SK-N-SH (cell line): Measurements from ENCODE around the gene RNF130.

Experiments
- CHD2 ChIP-seq: fragments of 150-350 bp; IDR thresholded peaks from 2 replicates; pipeline ENCODE4 v1.6.1; 2018; ENCODE audit warnings: low read length; ENCODE audit not compliant: partially characterized antibody
- CTCF ChIP-seq: fragments of 200-600 bp; sonication (generic); IDR thresholded peaks from 2 replicates; pipeline ENCODE4 v1.6.1; 2017; ENCODE audit warnings: antibody characterized with exemption, mild to moderate bottlenecking, moderate library complexity
- GATA2 ChIP-seq: sonication (generic); formaldehyde crosslinking; IDR thresholded peaks from 2 replicates; pipeline ENCODE4 v1.5.0; 2020; ENCODE audit warnings: mild to moderate bottlenecking, missing genetic modification reagents
- JUND ChIP-seq: IDR thresholded peaks from 2 replicates; pipeline ENCODE4 v1.4.0; 2012
- PBX3 ChIP-seq: IDR thresholded peaks from 2 replicates; pipeline ENCODE4; 2012
- POLR2AphosphoS5 ChIP-seq: IDR thresholded peaks from 2 replicates; pipeline ENCODE4 v1.6.1; 2012; ENCODE audit warnings: low read depth, low read length
- RFX5 ChIP-seq: IDR thresholded peaks from 2 replicates; pipeline ENCODE4 v1.6.1; 2012; ENCODE audit warnings: mild to moderate bottlenecking, improper control_type of control experiment, low read length
- SMC3 ChIP-seq: IDR thresholded peaks from 2 replicates; pipeline ENCODE4 v1.6.1; 2012; ENCODE audit warnings: low read depth, low read length, improper control_type of control experiment
- TCF12 ChIP-seq: IDR thresholded peaks from 2 replicates; pipeline ENCODE4 v1.4.0; 2012
- YY1 ChIP-seq: IDR thresholded peaks from 2 replicates; pipeline ENCODE4 v1.4.0; 2012; ENCODE audit warnings: low read depth, mild to moderate bottlenecking
- TF ChIP-seq, protein P1 (sequence below): IDR thresholded peaks from 2 replicates; pipeline ENCODE4 v1.4.0; 2012; ENCODE audit warnings: low read depth

GRCh38 chr5:180012316-180012715 is 59.2 kb downstream of the RNF130 start:
- TF ChIP-seq CTCF, result no peak
- no peak for TF ChIP-seq GATA2 (CRISPR knock-in tag)
- TF ChIP-seq POLR2AphosphoS5, result no peak
- TF ChIP-seq TCF12, result no peak
- no peak for TF ChIP-seq YY1
- TF ChIP-seq CHD2, result no peak
- TF ChIP-seq SMC3, result no peak
- no peak for TF ChIP-seq JUND
- TF ChIP-seq, protein P1, sequence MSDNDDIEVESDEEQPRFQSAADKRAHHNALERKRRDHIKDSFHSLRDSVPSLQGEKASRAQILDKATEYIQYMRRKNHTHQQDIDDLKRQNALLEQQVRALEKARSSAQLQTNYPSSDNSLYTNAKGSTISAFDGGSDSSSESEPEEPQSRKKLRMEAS, result no peak
- TF ChIP-seq RFX5, result no peak
- no peak for TF ChIP-seq PBX3
